Measurements from ENCODE around the gene RFFL.

Gene RFFL

DNA sequence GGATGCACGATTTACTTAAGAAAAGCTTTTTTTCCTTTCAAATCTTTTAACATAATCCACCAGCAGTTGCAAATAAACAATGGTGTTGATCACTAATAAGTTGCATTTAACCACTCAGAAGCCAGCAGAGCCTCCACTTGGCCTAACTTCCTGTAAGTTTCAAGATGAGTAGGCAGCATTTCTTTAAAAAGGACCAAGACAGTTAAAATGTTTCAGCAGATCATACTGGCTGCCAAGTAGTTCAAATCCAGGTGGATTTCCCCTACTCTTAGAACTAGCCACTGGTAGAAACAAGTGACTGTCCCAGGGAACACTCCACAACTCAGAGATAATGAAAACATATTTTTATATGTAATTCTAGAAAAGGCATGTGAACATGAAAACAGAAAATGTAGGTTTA, 17.0 kb upstream of the RFFL start:
- no peak for DNase-seq (ENCODE audit: low read depth in 2 of 2)

- no peak for DNase-seq (ENCODE audit: low read depth in 2 of 2)
Measured at GRCh38 chr17:35079547-35080423, 16.3 kb upstream of the RFFL start.

GRCh38 chr17:35076874-35077273, 13.4 kb upstream of the RFFL start:
- DNase-seq (ENCODE audit: low read depth in 2 of 2), result no peak

GRCh38 chr17:35074711-35075707, 11.5 kb upstream of the RFFL start:
- DNase-seq (ENCODE audit: low read depth in 2 of 2), result no peak

DNA sequence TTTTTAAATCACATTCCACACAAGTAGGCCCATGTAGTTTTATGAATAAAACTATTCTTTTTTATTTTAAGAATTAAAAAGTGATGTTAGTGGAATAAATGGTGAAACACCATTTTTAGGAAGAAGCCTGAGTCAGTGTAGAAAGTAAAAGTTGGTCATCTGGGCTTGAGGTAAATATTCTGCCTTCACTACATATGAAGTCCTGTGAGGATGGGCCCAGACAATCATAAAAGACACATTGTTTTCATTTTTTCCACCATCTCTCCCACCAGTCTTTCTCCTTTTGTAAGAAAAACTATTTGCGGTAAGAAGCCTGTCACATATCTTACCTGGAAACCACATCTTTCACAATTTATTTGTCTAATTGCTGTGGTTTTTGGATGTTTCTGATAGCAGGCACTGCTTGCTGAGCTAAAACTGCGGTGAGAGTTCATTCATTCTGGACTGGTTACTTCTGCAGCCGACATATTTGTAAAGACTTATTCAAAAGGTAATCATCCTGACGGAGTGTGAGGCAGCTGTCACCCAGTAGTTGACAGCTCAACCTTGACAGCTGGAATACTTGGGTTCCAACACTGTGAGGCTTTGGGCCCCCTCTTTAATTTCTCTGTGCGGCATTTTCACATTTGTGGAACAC, 10.6 kb upstream of the RFFL start:
- DNase-seq (ENCODE audit: low read depth in 2 of 2), result no peak

DNA sequence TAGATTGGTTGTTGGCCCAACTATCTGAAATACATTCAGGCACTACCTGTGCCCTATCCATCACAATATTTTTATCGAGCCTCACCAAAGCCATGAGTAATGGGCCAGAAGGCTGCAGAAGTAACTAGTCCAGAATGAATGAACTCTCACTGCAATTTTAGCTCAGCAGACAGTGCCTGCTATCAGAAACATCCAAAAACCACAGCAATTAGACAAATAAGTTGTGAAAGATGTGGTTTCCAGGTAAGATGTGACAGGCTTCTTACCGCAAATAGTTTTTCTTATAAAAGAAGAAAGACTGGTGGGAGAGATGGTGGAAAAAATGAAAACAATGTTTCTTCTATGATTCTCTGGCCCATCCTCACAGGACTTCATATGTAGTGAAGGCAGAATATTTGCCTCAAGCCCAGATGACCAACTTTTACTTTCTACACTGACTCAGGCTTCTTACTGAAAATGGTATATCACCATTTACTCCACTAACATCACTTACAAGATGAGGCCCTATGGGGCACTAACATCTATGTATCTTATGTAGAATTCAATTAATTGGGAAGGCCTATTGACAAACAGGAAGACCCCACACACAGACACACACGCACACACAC, 9.8 kb upstream of the RFFL start:
- no peak for DNase-seq (ENCODE audit: low read depth in 2 of 2)

DNA sequence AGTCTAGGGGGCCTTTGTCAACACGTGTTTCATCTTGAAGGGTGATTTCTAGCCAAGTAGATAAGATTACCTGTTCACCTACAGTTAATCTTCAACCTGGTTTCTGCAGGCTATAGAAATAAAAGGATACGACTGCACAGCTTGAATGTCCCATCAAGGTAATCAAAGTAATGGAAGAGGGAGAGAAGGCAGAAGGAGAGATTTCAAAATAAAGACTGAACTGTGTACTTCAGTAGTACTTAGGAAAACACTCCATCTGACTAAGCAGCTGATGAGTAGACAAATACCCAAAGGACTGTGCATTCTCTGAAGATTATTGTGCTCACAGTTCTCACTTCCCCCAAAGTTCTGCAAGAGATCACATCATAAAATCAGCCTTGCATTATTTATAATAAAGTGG, 5.8 kb upstream of the RFFL start:
- no peak for DNase-seq (ENCODE audit: low read depth in 2 of 2)

- no peak for DNase-seq (ENCODE audit: low read depth in 2 of 2)
Measured at GRCh38 chr17:35068249-35068648, 4.7 kb upstream of the RFFL start.

DNA sequence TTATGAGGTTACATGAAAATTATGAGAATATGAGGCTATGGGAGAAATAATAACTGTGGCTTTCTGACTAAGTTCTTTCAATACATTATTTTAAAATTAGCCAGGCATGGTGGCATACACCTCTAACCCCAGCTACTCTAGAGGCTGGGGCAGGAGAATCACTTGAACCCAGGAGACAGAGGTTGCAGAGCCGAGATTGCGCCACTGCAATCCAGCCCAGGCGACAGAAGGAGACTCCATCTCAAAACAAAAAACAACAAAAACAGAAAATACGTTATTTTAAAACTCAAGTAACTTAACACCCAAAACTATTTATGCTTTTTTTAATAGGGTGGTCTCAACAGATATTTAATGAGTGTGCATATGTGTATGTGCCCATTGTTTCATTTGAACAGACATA, 2.4 kb upstream of the RFFL start:
- no peak for DNase-seq (ENCODE audit: low read depth in 2 of 2)

GRCh38 chr17:35064516-35065215, 1.2 kb upstream of the RFFL start:
- DNase-seq (ENCODE audit: low read depth in 2 of 2), result no peak

- DNase-seq (ENCODE audit: low read depth in 2 of 2), result no peak
Measured at GRCh38 chr17:35062308-35062707, 1.2 kb downstream of the RFFL start.

DNA sequence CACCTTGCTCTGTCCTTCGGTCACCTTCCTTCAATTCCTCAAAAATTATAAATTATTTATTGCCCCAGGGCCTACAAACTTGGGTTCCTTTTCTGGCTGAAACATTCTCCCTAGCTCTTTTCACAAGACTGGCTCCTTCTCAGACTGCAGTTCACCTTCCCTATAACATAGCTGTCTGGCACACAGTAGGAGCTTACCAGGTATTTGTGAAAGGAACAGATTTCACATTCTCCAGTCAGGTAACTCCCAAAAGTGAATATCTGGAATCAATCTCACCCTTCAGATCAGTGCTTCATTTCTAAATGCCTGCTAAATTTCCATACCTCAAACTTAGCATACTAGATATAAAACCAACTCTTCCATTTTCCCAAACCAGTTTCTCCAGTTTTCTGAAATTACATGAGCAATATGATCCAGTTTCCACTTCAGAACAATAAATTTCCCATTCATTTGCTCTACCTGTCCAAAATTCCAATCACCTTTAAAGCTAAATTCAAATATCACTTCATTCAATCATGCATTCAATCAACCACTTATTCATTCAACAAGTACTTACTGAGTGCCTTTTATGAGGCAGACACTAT, 6.1 kb downstream of the RFFL start:
- DNase-seq (ENCODE audit: low read depth in 2 of 2), result no peak

GRCh38 chr17:35056013-35056412, 7.5 kb downstream of the RFFL start:
- no peak for DNase-seq (ENCODE audit: low read depth in 2 of 2)

DNA sequence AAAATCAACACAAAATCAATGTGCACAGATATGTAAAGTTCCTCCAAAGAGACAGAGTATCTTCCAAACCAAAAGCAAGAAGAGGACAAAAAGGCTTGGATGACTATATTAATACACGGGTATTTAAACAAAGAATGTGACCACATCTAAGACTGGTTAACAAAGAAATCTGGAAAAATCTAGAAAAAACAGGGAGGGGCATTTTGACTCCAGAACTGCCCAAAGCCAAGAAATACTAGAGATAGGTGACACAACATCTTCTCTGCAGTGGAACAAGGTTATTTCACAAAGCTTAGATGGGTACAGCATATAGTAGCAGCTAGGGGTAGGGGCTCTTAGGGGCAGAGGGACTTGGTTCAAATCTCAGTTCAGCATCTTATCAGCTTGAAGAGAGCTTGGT, 10.3 kb downstream of the RFFL start:
- DNase-seq (ENCODE audit: low read depth in 2 of 2), result no peak

DNA sequence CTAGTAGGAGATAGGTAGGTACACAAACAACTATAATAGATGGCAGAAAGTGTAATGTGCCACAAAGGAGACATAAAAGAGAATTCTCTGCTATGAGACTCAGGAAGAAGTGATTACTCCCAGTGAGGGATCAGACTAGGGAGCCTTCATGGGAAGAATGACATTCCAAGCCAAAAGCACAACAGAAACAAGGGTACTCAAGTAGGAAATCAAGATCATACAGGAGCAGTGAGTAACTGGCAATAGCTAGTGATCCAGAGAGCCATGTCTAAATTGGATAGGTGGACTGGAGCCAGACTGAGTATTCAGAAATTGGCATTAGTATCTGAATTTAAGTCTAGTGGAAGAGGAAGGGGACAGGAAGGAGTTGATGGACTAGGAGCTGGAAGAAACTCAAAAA, 10.7 kb downstream of the RFFL start:
- DNase-seq (ENCODE audit: low read depth in 2 of 2), result no peak

GRCh38 chr17:35052241-35052610, 11.3 kb downstream of the RFFL start:
- DNase-seq (ENCODE audit: low read depth in 2 of 2), result no peak

- no peak for DNase-seq (ENCODE audit: low read depth in 2 of 2)
Measured at GRCh38 chr17:35051579-35052240, 11.8 kb downstream of the RFFL start.

DNA sequence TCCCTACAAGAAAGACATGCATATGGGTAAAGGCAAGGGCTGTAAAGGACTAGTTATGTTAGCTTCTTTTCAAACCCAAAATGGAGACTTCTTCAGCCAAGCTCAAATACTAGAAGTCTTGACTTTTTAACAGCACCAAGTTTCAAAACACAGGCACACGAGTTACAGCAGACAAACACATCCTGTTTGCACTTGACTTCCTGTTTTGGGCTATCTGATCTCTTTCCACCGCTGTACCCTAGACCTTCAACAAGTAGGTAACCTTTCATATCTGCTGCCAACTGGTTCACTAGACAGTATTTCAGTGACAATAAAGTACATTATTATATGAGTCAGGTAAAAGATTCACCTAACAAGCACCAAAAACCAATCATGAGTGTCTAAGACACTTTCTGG, 12.3 kb downstream of the RFFL start:
- DNase-seq (ENCODE audit: low read depth in 2 of 2), result no peak

- DNase-seq (ENCODE audit: low read depth in 2 of 2), result no peak
Measured at GRCh38 chr17:35050170-35050569, 13.3 kb downstream of the RFFL start.

- DNase-seq (ENCODE audit: low read depth in 2 of 2), result no peak
Measured at GRCh38 chr17:35048685-35049379, 14.7 kb downstream of the RFFL start.

Measured in stimulated activated CD8-positive, alpha-beta memory T cell treated with anti-CD3 and anti-CD28 coated beads, Interleukin-2, amount 100 ng/mL, for 1 hour (primary cell).